Lung (tissue), 12 donors: ENCODE results near the gene TRABD2B. TPM values are rescaled to one million over a fixed set of nuclear protein-coding genes. Genes with fewer than 3 reads are reported as not detected.

Source experiments
- ATAC-seq: fragments of 200-7000 bp; cut with Tn5 transposase; one replicate; pipeline ENCODE4 v1.9.1; 2020; ENCODE audit warnings: moderate number of reproducible peaks; ENCODE audit not compliant: insufficient read depth, low FRiP score
- DNase-seq, 3 donors: peaks; one replicate each; pipeline ENCODE4 v3.0.0-alpha.2; 2013 to 2017
- H3K27ac ChIP-seq, 2 donors: one replicate each; pipeline ENCODE4 v1.5.1; 2013; ENCODE audit warnings: mild to moderate bottlenecking in 2 of 2, moderate library complexity in 2 of 2, control low read depth in 1 of 2, inconsistent platforms in 1 of 2, low read depth in 1 of 2, low read length in 1 of 2
- H3K27me3 ChIP-seq, 3 donors: one replicate each; pipeline ENCODE4 v1.5.1; 2013; ENCODE audit warnings: low read length in 2 of 3; ENCODE audit not compliant: control insufficient read depth in 3 of 3, insufficient read depth in 3 of 3
- H3K36me3 ChIP-seq, 4 donors: one replicate each; pipeline ENCODE4 v1.5.1; 2013; ENCODE audit warnings: low read length in 4 of 4, mild to moderate bottlenecking in 1 of 4, moderate library complexity in 1 of 4; ENCODE audit not compliant: control insufficient read depth in 4 of 4, insufficient read depth in 4 of 4
- H3K4me1 ChIP-seq, 5 donors: one replicate each; pipeline ENCODE4 v1.5.1; 2013; ENCODE audit warnings: low read length in 5 of 5, mild to moderate bottlenecking in 2 of 5, moderate library complexity in 1 of 5; ENCODE audit not compliant: control insufficient read depth in 5 of 5, insufficient read depth in 5 of 5
- H3K4me3 ChIP-seq: one replicate; pipeline ENCODE4 v1.5.1; 2013; ENCODE audit warnings: mild to moderate bottlenecking, control low read depth, moderate library complexity
- H3K9ac ChIP-seq, 2 donors: one replicate each; pipeline ENCODE4 v1.5.1; 2013; ENCODE audit warnings: low read length in 2 of 2, control low read depth in 1 of 2; ENCODE audit not compliant: insufficient read depth in 1 of 2
- H3K9me3 ChIP-seq, 4 donors: one replicate each; pipeline ENCODE4 v1.5.1; 2013; ENCODE audit warnings: low read length in 3 of 4, mild to moderate bottlenecking in 1 of 4, moderate library complexity in 1 of 4; ENCODE audit not compliant: control insufficient read depth in 4 of 4, insufficient read depth in 3 of 4
- CTCF ChIP-seq: IDR thresholded peaks from 2 replicates; pipeline ENCODE4 v1.5.1; 2012; ENCODE audit warnings: mild to moderate bottlenecking; ENCODE audit errors: control extremely low read depth, extremely low read depth
- WGBS, 2 donors: extraction: QIAGEN DNeasy Blood & Tissue Kit; methylation state at CpG; one replicate each; pipeline ENCODE4 v1.1.7; 2013; 5-methylcytosine and 5-hydroxymethylcytosine counted together
- polyA plus RNA-seq, 2 donors: library from polyadenylated mRNA; stranded (reverse); fragments of 200-250 nt; gene quantifications; one replicate each; pipeline ENCODE4 v1.2.1, GENCODE V29; 2013
- total RNA-seq, 2 donors: library from RNA; depleted of rRNA in 1 of 2; stranded (reverse); fragments of >200 nt in 1 of 2; gene quantifications; one replicate each; pipeline ENCODE4 v1.2.1, GENCODE V29; 2014 to 2021
- donor health status: control.
- donor health status: control.
- donor health status: Bipolar disorder and iron deficiency.
- donor health status: healthy.
- donor health status: DM: yes; HTN: yes; CAD: no.

The TRABD2B gene
- total and polyA plus RNA-seq, 4 donors: 0.37 to 1.9 (median 0.64) TPM

- WGBS, 2 donors: 64 to 65% methylated on average over 6 of the region's 6 CpGs
- no peak for DNase-seq
- Histone ChIP-seq H3K27ac (no peak overlapping the region), H3K27me3 (peaks cover 0 to 80% (median 65%) of the 10 kb centered on the region in 3 donors), H3K4me3 (no peak overlapping the region), H3K9ac (no peak overlapping the region), H3K36me3 (no peaks in the 10 kb centered on the region), H3K9me3 (no peaks in the 10 kb centered on the region), H3K4me1 (peaks cover 0 to 22% (median 5%) of the 10 kb centered on the region in 5 donors)
- no peak for TF ChIP-seq CTCF
- ATAC-seq: no peak
Measured at GRCh38 chr1:47711848-47712492, 285.2 kb downstream of the TRABD2B start.

DNA sequence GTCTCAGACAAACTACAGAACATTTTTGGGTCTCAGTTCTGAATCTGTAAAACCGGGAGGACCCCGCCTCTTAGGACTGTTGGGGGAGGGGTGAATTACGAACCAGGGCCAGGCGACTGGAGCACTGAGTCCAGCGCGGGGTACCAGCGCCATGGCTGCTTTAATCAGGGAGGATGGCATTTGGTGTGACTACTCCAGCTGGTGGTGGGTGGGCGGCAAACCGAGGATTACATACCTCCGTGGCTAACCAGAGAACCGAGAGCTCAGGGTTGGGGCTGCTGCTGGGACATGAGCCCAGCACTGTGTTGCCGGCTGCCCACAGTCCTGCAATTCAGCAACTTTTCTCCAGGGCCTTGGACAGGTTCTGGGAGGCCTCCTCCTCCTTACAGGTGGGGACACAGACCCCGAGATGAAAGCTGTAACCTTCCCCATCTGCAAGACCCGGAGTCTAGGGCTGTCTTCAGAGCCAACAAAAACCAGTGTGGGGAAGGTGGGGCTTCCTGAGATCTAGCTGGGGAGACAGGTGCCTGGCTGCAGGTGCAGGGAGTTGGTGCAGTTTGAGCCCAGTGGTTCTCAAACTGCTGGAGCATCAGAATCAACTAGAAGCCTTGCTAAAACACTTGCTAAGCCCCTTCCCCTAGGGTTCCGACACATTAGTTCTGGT is 285.9 kb downstream of the TRABD2B start:
- no peak for TF ChIP-seq CTCF
- WGBS, 2 donors: 51 to 62% methylated on average over 15 of the region's 15 CpGs
- H3K9me3 ChIP-seq: no peaks in the 10 kb centered on the region
- H3K36me3 ChIP-seq: no peaks in the 10 kb centered on the region
- peaks cover 0 to 22% (median 5%) of the 10 kb centered on the region in 5 donors for H3K4me1 ChIP-seq
- peaks cover 0 to 79% (median 65%) of the 10 kb centered on the region in 3 donors for H3K27me3 ChIP-seq
- ATAC-seq: no peak
- no peak for DNase-seq
- no peak overlapping the region for H3K27ac ChIP-seq
- no peak overlapping the region for H3K4me3 ChIP-seq
- H3K9ac ChIP-seq: no peak overlapping the region

Other genes starting within 250 kb of the TRABD2B start
- gene SLC5A9, start 225.3 kb upstream of the TRABD2B start, total RNA-seq: 10 to 100 TPM in 1 of 2 donors, 1 to 10 TPM in 1; 1.4 to 20.3 TPM
- 1 to 10 TPM; 2.4 to 3.6 TPM for gene SLC5A9, start 225.3 kb upstream of the TRABD2B start, polyA plus RNA-seq